Measurements from ENCODE around the gene HSPA4L.

The HSPA4L gene

DNA sequence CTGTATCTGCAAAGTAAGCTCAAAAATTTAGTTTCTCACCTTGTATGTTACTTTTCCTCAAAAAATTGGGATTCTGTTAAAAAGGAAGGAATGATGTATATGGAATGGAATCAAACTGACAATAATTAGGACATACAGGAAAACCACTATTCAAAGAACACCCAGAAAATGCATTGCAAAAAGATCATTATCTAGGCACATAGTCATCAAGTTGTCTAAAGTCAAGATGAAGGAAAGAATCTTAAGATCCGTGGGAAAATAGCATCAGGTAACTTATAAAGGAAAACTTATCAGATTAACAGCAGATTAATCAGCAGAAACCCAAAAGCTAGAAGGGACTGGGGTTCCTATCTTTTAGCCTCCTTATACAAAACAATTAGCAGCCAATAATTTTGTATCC lies 75.5 kb downstream of the HSPA4L start:
- no peak for DNase-seq

DNA sequence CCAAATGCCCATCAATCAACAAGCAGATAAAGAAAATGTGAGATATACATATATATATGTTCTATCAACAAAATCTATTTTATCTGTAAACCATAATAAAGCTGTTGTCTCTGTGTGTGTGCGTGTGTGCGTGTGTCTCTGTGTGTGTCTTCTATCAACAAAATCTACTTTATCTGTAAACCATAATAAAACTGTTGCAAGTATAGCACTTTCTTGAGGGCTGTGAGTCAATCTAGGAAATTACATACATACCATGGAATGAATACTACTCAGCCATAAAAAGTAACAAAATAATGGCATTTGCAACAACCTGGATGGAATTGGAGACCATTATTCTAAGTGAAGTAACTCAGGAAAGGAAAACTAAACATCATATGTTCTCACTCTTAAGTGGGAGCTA lies 86.1 kb downstream of the HSPA4L start:
- no peak for DNase-seq

DNA sequence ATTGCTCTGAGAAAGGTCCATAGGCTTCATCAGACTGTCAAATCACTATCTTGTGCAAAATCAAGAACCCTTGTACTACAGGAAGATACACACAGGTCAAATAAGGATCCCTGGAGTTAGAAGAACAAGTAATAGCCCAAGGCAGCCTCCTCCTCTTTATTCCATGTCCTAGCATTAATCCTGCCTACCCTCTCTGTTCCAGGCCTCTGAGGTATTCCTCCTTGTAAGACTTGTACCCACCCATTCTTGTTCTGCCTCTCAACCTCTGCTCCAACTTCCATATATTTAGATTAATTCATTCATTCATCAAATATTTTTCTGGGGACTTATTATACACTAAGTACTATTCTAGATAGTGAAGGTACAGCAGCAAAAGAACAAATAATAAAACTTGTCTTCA lies 88.2 kb downstream of the HSPA4L start:
- no peak for DNase-seq

DNA sequence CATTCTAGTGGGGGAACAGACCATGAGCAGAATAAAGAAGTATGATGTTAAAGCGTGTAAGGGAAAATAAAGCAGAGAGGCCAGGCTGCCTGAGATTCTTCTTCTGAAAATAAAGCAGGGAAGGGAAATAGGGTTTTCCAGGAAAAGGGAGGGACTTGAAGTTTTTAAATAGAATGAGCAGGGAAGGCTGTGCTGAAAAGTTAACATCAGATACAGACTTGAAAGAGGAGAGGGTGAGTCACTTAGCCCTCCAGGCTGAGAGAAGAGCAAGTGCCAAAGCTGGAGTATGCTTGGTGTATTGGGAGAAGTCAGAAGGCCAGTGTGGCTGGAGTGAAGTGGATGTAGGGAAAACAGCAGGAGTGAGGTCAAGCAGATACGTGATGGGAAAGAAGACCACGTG lies 88.6 kb downstream of the HSPA4L start:
- DNase-seq: no peak

DNA sequence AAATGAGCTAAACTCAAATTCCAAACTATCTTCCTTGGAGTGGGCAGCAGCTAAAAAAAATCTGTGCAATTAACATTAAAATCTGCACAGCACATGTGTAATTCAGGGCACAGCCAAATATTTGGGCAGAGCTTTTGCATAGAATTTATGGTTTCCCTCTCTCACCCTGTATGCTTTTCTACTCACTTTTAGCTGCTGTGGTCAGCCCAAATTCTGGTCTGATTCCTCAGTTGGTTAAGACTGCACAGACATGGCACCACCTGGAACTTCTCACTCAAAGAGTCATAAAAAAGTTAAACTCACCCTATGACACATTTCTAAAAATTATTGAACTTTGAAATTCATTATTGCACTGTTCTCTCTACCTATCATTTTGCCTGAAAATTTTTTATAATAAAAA lies 93.7 kb downstream of the HSPA4L start:
- DNase-seq: no peak

DNA sequence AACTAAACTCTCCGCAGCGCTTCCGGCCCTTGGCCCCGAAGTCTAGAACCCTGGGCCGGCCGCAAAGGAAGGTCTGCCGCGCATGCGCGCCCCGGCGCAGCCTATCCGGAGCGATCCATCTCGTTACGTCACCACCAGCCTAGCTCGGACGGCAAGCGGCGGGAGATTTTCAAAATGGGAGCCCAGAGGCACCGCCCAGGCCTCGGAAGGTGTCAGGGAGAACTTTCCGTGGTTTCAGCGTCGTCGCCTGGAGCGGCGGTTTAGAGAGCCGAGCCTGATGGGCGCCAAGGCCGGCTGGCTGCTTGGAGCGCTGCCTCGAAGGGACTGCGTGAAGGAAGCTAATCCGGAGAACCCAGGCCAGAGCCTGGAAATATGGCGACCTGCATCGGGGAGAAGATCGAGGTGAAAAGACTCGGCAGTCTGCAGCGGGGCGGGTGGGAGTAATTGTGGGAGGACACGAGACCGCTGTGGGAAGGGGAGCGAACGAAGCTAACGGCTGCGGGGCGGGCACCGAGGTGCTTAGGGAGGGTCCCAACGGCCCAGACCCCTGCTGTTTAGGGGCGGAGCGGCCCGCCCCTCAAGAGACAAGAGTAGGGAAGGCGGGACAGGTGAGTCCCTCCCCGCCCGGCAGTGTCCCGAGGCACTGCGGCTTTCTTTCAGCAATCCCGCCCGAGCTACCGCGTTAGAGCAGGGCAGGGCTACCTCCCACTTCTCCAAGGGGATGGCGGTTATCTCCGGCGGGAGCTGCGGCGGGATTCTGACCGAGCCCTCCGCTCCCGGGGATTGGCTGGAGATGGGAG lies 98.8 kb downstream of the HSPA4L start, which contains the start of gene PLK4:
PLK4 (plus strand) TSS at position 131 of the 800 bp plus-strand sequence; CDS start at position 373, 242 bp downstream.
- peak; percentile 93 for DNase-seq

DNA sequence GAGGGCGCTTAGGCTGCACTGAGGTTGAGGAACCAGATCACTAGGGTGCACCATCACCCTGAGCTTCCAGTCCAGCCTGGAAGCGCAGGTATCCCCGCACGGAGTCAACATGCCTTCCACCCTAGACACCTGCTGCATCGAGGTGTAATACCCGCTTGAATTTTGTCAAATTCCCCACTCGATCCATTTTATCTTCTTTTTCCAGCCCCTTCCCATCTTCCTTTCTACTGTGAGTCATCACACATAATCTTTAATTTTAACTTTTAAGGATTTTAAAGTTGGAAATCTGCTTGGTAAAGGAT lies 99.4 kb downstream of the HSPA4L start:
- no peak for DNase-seq

DNA sequence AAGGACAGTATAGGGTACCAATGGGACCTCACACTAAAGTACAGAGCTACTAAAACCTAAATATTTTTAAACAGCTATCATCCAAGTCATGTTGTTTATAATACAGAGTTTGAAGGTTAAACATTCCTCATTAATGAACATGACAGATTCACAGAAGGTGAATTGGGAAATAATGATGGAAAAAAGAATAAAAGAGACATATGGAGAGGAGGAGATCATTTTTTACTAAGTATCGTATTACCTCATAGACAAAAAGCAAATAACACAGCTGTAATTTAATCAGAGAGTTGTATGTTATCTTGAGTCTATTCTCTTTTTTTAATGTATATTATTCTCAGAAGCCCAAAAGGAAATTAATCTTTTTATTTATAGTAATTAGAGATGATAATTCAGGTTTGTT lies 106.4 kb downstream of the HSPA4L start:
- DNase-seq: no peak

DNA sequence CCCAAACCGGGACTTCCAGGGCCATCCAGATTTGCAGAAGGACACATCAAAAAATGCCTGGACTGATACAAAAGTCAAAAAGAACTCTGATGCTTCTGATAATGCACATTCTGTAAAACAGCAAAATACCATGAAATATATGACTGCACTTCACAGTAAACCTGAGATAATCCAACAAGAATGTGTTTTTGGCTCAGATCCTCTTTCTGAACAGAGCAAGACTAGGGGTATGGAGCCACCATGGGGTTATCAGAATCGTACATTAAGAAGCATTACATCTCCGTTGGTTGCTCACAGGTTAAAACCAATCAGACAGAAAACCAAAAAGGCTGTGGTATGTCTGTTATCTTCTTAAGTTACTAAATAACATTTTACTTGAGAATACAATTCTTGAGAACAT lies 107.8 kb downstream of the HSPA4L start:
- no peak for DNase-seq
